Esophagus muscularis mucosa (tissue), 4 donors: ENCODE data around the gene ABHD16A. TPM values are rescaled to one million over a fixed set of nuclear protein-coding genes. Genes with fewer than 3 reads are reported as not detected.

ENCODE experiments used
- DNase-seq: peaks from one replicate; pipeline ENCODE4 v3.0.0-alpha.2; 2017; ENCODE audit errors: extremely low spot score
- H3K27ac ChIP-seq, 4 donors: fragments of 200-600 bp; sonication (generic); replicated peaks in 1 of 4; 1 replicate in 3 of 4; 2 replicates in 1 of 4; pipeline ENCODE4 v1.5.1; 2016 to 2019; ENCODE audit warnings: mild to moderate bottlenecking in 1 of 4
- H3K27me3 ChIP-seq, 4 donors: fragments of 200-600 bp; sonication (generic); one replicate each; pipeline versions ENCODE4 v1.5.1 to v1.6.0; 2016 to 2019
- H3K36me3 ChIP-seq, 4 donors: fragments of 200-600 bp; sonication (generic); one replicate each; pipeline ENCODE4 v1.5.1; 2016 to 2019
- H3K4me1 ChIP-seq, 4 donors: fragments of 200-600 bp; sonication (generic); one replicate each; pipeline ENCODE4 v1.5.1; 2016 to 2019
- H3K4me3 ChIP-seq, 4 donors: fragments of 200-600 bp; sonication (generic); 1 replicate in 2 of 4; 2 replicates in 2 of 4; pipeline ENCODE4 v1.5.1; 2016 to 2019; ENCODE audit warnings: mild to moderate bottlenecking in 4 of 4, moderate library complexity in 1 of 4
- H3K9me3 ChIP-seq, 4 donors: fragments of 200-600 bp; sonication (generic); 1 replicate in 3 of 4; 2 replicates in 1 of 4; pipeline ENCODE4 v1.5.1; 2016 to 2019
- CTCF ChIP-seq, 3 experiments: fragments of 200-600 bp in 2 of 3; fragments of 450-650 bp in 1 of 3; sonication (generic) in 2 of 3; IDR thresholded peaks; one replicate each; pipeline ENCODE4 v1.5.1; 2017 to 2019; ENCODE audit warnings: antibody characterized with exemption in 3 of 3, mild to moderate bottlenecking in 2 of 3, moderate library complexity in 1 of 3
- EP300 ChIP-seq: sonication (generic); formaldehyde crosslinking; IDR thresholded peaks from one replicate; pipeline ENCODE4 v1.6.1; 2017; ENCODE audit warnings: antibody characterized with exemption
- POLR2A ChIP-seq: fragments of 450-650 bp; IDR thresholded peaks from one replicate; pipeline ENCODE4 v1.6.1; 2017; ENCODE audit warnings: antibody characterized with exemption, moderate library complexity, mild to moderate bottlenecking, low read depth
- POLR2AphosphoS5 ChIP-seq, 2 donors: sonication (generic); formaldehyde crosslinking; IDR thresholded peaks; one replicate each; pipeline ENCODE4 v1.6.1; 2017; ENCODE audit warnings: antibody characterized with exemption in 2 of 2
- WGBS: methylation state at CpG from one replicate; pipeline ENCODE4 v1.1.5; 2018; 5-methylcytosine and 5-hydroxymethylcytosine counted together
- intact Hi-C: fragments of 100-400 bp; cut with DNase I; formaldehyde crosslinking; loops from one replicate; pipeline ENCODE4 v1.15.1; 2023
- total RNA-seq, 4 donors: library from RNA; depleted of rRNA; stranded (reverse); fragments of >200 nt; gene quantifications; one replicate each; pipeline versions ENCODE4 v1.1.0 to v1.2.1, GENCODE V29; 2016

Gene ABHD16A
- total RNA-seq, 4 donors from 2014 or later: 44.9 to 57.9 (median 52.8) TPM

- DNase-seq: no peak
- Histone ChIP-seq H3K4me1 (no peaks in the 10 kb centered on the region), H3K4me3 (no peak overlapping the region), H3K27me3 (no peaks in the 10 kb centered on the region), H3K27ac (no peak overlapping the region), H3K36me3 (peaks cover 63 to 100% (median 98%) of the 10 kb centered on the region in 4 donors), H3K9me3 (no peaks in the 10 kb centered on the region)
- WGBS: 68% methylated on average over 8 of the region's 10 CpGs
- TF ChIP-seq POLR2AphosphoS5 (IDR thresholded peaks at IDR 0.05): no peak
- no peak for TF ChIP-seq POLR2A
- TF ChIP-seq CTCF (IDR thresholded peaks at IDR 0.05): no peak
- TF ChIP-seq EP300: no peak
- intact Hi-C loops: no loop called here
Measured at GRCh38 chr6:31690231-31691077, 12.7 kb downstream of the ABHD16A start.

GRCh38 chr6:31689249-31690110 is 13.6 kb downstream of the ABHD16A start:
- Histone ChIP-seq H3K27me3 (no peaks in the 10 kb centered on the region), H3K27ac (no peak overlapping the region), H3K9me3 (no peaks in the 10 kb centered on the region), H3K4me3 (no peak overlapping the region), H3K4me1 (no peaks in the 10 kb centered on the region), H3K36me3 (peaks cover 55 to 96% (median 91%) of the 10 kb centered on the region in 4 donors)
- TF ChIP-seq CTCF (IDR thresholded peaks at IDR 0.05) (peak in 1 of 3 experiments; percentile 23), POLR2A (no peak)
- DNase-seq: no peak
- 83% methylated on average over 9 of the region's 11 CpGs for WGBS
- intact Hi-C loops: loop anchor here (10.0 kb wide), 1 partner anchor 175 kb away; the partner anchor contains the start of gene NEU1

- Histone ChIP-seq H3K4me1 (peaks cover 0 to 7% (median 6%) of the 10 kb centered on the region in 4 donors), H3K36me3 (peaks cover 43 to 86% (median 77%) of the 10 kb centered on the region in 4 donors), H3K27me3 (no peaks in the 10 kb centered on the region), H3K9me3 (no peaks in the 10 kb centered on the region), H3K4me3 (no peak overlapping the region), H3K27ac (no peak overlapping the region)
- DNase-seq: no peak
- intact Hi-C loops: loop anchor here (10.0 kb wide), 1 partner anchor 177 kb away; the partner anchor contains the start of gene NEU1
- TF ChIP-seq POLR2A (no peak), EP300 (no peak), POLR2AphosphoS5 (IDR thresholded peaks at IDR 0.05) (no peak), CTCF (IDR thresholded peaks at IDR 0.05) (no peak)
- WGBS: 79% methylated on average over 14 of the region's 14 CpGs
Measured at GRCh38 chr6:31687860-31688693, 15.0 kb downstream of the ABHD16A start.

GRCh38 chr6:31687321-31687720 is 15.8 kb downstream of the ABHD16A start:
- intact Hi-C loops: loop anchor here (10.0 kb wide), 1 partner anchor 177 kb away; the partner anchor contains the start of gene NEU1

More at GRCh38 chr6:31687321-31687720, 15.8 kb downstream of the ABHD16A start:
- H3K27me3 ChIP-seq: no peaks in the 10 kb centered on the region
- H3K27ac ChIP-seq: no peak overlapping the region
- TF ChIP-seq EP300 (no peak), POLR2AphosphoS5 (IDR thresholded peaks at IDR 0.05) (no peak), CTCF (IDR thresholded peaks at IDR 0.05) (no peak), POLR2A (no peak)
- H3K4me1 ChIP-seq: peaks cover 0 to 11% (median 10%) of the 10 kb centered on the region in 4 donors
- no peaks in the 10 kb centered on the region for H3K9me3 ChIP-seq
- no peak overlapping the region for H3K4me3 ChIP-seq
- H3K36me3 ChIP-seq: peaks cover 39 to 79% (median 70%) of the 10 kb centered on the region in 4 donors
- no peak for DNase-seq
- WGBS: 77% methylated on average over 8 of the region's 8 CpGs
